HL-60 (cell line): ENCODE data around the gene TBX3.

Experiments used
- DNase-seq, 2 experiments: peaks; one replicate each; pipeline ENCODE4 v3.0.0-alpha.2; 2010 to 2020; ENCODE audit warnings: low read depth in 1 of 2, low spot score in 1 of 2
- H3K27ac ChIP-seq: fragments of 250-450 bp; sonication (Bioruptor Pico); replicated peaks from 2 replicates; pipeline ENCODE4 v1.5.1; 2020; ENCODE audit warnings: mild to moderate bottlenecking, moderate library complexity
- H3K27me3 ChIP-seq: fragments of 250-450 bp; sonication (Bioruptor Pico); 2 replicates; pipeline ENCODE4 v1.5.1; 2021; ENCODE audit warnings: mild to moderate bottlenecking, moderate library complexity; ENCODE audit not compliant: insufficient read depth, poor library complexity, severe bottlenecking
- H3K4me3 ChIP-seq: replicated peaks from 2 replicates; pipeline ENCODE4 v1.5.1; 2011; ENCODE audit warnings: mild to moderate bottlenecking, control low read depth, low read length; ENCODE audit not compliant: insufficient read depth
- CTCF ChIP-seq: IDR thresholded peaks from one replicate; pipeline ENCODE4 v1.5.1; 2011; ENCODE audit warnings: low read length, control low read depth, inconsistent platforms; ENCODE audit not compliant: insufficient read depth
- GABPA ChIP-seq: IDR thresholded peaks from 2 replicates; pipeline ENCODE4 v1.6.1; 2012; ENCODE audit warnings: low read depth
- POLR2AphosphoS5 ChIP-seq: IDR thresholded peaks from 2 replicates; pipeline ENCODE4 v1.6.1; 2012; ENCODE audit warnings: low read depth
- SPI1 ChIP-seq: IDR thresholded peaks from 2 replicates; pipeline ENCODE4 v1.6.1; 2012; ENCODE audit warnings: low read depth, mild to moderate bottlenecking, borderline replicate concordance
- TF ChIP-seq, protein P1 (sequence below): IDR thresholded peaks from 2 replicates; pipeline ENCODE4 v1.6.1; 2012; ENCODE audit warnings: low read depth; ENCODE audit not compliant: insufficient replicate concordance

Gene TBX3

DNA sequence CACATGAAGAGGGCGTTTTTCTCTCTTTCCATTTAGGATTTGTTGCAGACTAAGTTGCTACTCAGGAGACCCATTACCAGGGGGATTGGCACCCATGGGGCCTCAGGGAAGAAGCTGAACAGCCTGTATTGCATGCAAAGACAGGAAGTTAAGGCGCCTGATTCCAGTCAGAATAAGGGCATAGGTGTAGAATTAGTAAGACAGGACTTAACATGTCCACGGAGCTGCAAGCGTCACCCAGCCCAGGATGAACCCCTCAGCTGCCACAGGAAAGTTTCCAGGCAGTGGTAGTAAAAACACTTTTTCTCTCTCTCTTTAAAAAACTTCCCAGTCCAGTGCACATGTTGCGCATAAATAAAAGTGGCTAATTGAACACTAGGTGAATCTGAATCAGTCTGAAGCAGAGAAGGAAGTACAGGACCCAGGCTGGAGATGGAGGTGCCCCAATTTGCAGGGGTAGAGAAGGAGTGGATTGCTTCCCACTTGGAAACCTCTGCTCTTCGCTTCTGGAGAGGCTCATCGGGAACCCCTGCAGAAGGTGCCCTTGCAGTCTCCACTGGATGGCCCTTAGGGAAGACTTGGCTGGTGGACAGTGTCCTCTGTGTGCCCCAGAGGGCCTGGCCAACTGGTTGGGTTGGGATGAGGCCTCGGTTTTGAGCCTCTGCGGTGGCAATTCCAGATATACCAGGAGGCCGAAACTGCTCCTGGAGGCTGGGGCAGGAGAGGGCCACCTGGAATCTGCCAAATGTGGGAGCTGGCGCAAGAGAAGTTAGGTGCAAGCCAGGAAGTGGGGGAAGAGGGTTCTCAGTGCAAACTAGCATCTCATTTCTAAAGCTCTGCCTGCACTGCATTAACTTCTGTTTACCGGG is 10.7 kb upstream of the TBX3 start:
- Histone ChIP-seq H3K27ac (no peak overlapping the region), H3K4me3 (no peak overlapping the region), H3K27me3 (peaks cover 85% of the 10 kb centered on the region)
- TF ChIP-seq SPI1 (no peak), GABPA (no peak), POLR2AphosphoS5 (no peak), CTCF (no peak)
- TF ChIP-seq, protein P1, sequence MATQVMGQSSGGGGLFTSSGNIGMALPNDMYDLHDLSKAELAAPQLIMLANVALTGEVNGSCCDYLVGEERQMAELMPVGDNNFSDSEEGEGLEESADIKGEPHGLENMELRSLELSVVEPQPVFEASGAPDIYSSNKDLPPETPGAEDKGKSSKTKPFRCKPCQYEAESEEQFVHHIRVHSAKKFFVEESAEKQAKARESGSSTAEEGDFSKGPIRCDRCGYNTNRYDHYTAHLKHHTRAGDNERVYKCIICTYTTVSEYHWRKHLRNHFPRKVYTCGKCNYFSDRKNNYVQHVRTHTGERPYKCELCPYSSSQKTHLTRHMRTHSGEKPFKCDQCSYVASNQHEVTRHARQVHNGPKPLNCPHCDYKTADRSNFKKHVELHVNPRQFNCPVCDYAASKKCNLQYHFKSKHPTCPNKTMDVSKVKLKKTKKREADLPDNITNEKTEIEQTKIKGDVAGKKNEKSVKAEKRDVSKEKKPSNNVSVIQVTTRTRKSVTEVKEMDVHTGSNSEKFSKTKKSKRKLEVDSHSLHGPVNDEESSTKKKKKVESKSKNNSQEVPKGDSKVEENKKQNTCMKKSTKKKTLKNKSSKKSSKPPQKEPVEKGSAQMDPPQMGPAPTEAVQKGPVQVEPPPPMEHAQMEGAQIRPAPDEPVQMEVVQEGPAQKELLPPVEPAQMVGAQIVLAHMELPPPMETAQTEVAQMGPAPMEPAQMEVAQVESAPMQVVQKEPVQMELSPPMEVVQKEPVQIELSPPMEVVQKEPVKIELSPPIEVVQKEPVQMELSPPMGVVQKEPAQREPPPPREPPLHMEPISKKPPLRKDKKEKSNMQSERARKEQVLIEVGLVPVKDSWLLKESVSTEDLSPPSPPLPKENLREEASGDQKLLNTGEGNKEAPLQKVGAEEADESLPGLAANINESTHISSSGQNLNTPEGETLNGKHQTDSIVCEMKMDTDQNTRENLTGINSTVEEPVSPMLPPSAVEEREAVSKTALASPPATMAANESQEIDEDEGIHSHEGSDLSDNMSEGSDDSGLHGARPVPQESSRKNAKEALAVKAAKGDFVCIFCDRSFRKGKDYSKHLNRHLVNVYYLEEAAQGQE: no peak
- no peak for DNase-seq

DNA sequence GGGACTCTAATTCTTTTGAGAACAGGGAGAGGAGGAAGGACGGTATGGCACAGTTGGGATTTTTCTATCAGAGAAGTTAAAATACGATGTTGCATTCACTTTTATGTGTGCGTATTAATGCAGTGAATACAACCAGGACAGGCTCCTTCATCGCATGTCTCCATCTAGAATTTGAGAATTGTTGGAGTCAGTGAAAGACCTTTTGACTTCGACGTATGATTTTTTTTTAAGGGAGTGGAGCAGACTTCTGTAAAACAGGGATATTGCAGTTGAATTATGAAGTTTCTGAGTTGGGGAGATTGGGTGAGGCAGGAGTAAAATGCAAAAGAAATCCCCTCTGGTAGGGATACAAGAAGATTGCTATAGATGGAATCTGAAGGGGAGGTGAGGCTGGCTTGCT is 9.6 kb upstream of the TBX3 start:
- TF ChIP-seq, protein P1: no peak
- TF ChIP-seq GABPA (no peak), POLR2AphosphoS5 (no peak), CTCF (no peak), SPI1 (no peak)
- no peak overlapping the region for H3K4me3 ChIP-seq
- H3K27ac ChIP-seq: no peak overlapping the region
- H3K27me3 ChIP-seq: peaks cover 73% of the 10 kb centered on the region
- no peak for DNase-seq

DNA sequence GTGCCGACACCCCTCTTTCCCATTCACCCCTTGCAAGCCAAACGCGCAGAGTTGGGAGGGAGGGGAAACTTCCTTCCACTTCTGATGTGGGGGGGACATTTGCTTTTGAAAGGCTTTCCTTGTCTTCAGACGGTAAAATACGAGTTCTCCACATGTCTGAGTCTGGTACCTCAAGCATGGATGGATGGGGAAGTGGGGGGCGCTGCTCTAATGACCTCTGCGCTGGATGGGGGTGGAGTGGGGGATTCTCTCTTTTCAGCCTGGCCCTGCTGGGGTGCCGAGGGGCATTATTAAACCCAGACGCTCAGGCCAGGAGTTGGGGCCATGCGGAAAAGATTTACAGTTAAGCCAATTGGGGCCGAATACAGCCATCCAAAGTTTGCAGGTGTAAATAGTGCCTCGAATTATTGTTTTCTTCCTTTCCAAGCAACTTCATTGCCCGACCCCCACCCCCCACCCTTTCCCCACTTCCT is 9.1 kb upstream of the TBX3 start:
- no peak for TF ChIP-seq SPI1
- TF ChIP-seq, protein P1: no peak
- no peak for TF ChIP-seq POLR2AphosphoS5
- no peak for TF ChIP-seq CTCF
- TF ChIP-seq GABPA: no peak
- Histone ChIP-seq H3K4me3 (no peak overlapping the region), H3K27ac (no peak overlapping the region), H3K27me3 (peaks cover 73% of the 10 kb centered on the region)
- DNase-seq: no peak
